NCI-H1048 (cell line): ENCODE results near the gene EIF4G3.
"Not testable (repeated sequence)": the region's sequence is repeated elsewhere in the genome, so short reads cannot be mapped to it uniquely, and the experiment has no call there.

Source experiments
- DNase-seq: peaks from one replicate; lab custom pipeline; 2025; lab: John Stamatoyannopoulos, UW

Gene EIF4G3

GRCh38 chr1:21065851-21066250 is 110.8 kb downstream of the EIF4G3 start:
- DNase-seq = no peak

GRCh38 chr1:21064057-21064456 is 112.6 kb downstream of the EIF4G3 start:
- DNase-seq = no peak

- no peak for DNase-seq
These were observed 116.2 kb downstream of the EIF4G3 start for GRCh38 chr1:21060523-21060922.

GRCh38 chr1:21059021-21059420 is 117.7 kb downstream of the EIF4G3 start:
- DNase-seq = no peak

GRCh38 chr1:21058035-21058793 is 118.5 kb downstream of the EIF4G3 start:
- no peak for DNase-seq

- DNase-seq = not testable (repeated sequence)
These were observed 123.3 kb downstream of the EIF4G3 start for GRCh38 chr1:21053189-21053928.

- no peak for DNase-seq
These were observed 124.7 kb downstream of the EIF4G3 start for GRCh38 chr1:21052034-21052433.

GRCh38 chr1:21051177-21051825 is 125.4 kb downstream of the EIF4G3 start:
- DNase-seq = no peak

- DNase-seq = no peak
These were observed 126.7 kb downstream of the EIF4G3 start for GRCh38 chr1:21050031-21050430.

- no peak for DNase-seq
These were observed 128.2 kb downstream of the EIF4G3 start for GRCh38 chr1:21048462-21048861.

- DNase-seq = no peak
These were observed 130.6 kb downstream of the EIF4G3 start for GRCh38 chr1:21046132-21046531.

GRCh38 chr1:21045351-21045750 is 131.3 kb downstream of the EIF4G3 start:
- no peak for DNase-seq

- DNase-seq = no peak
These were observed 133.6 kb downstream of the EIF4G3 start for GRCh38 chr1:21042929-21043605.

- no peak for DNase-seq
These were observed 135.2 kb downstream of the EIF4G3 start for GRCh38 chr1:21041541-21041940.

- DNase-seq = no peak
These were observed 139.6 kb downstream of the EIF4G3 start for GRCh38 chr1:21037091-21037490.

GRCh38 chr1:21035794-21036193 is 140.9 kb downstream of the EIF4G3 start:
- no peak for DNase-seq

GRCh38 chr1:21034725-21035628 is 141.7 kb downstream of the EIF4G3 start:
- DNase-seq = no peak

GRCh38 chr1:21032741-21033140 is 144.0 kb downstream of the EIF4G3 start:
- DNase-seq = no peak

GRCh38 chr1:21030181-21030580 is 146.5 kb downstream of the EIF4G3 start:
- DNase-seq = no peak

GRCh38 chr1:21028520-21029145 is 148.1 kb downstream of the EIF4G3 start:
- no peak for DNase-seq

GRCh38 chr1:21027805-21028204 is 148.9 kb downstream of the EIF4G3 start:
- DNase-seq = no peak
